H1 (cell line): ENCODE results near the gene PACC1. TPM values are rescaled to one million over a fixed set of nuclear protein-coding genes. Genes with fewer than 3 reads are reported as not detected.

Experiments used
- polyA plus RNA-seq, 7 experiments: library from polyadenylated mRNA; depleted of rRNA in 3 of 7; stranded (reverse) in 5 of 7; unstranded in 2 of 7; fragments of >200 nt in 5 of 7; fragments of 200-250 nt in 2 of 7; gene quantifications; 1 replicate in 5 of 7; 2 replicates in 1 of 7; 4 replicates in 1 of 7; pipeline versions ENCODE4 v1.2.1 to v1.2.3, GENCODE V29; 2011 to 2013; ENCODE audit warnings: missing spikeins in 2 of 7, mixed read lengths in 2 of 7
- small RNA-seq: library from polyadenylated mRNA; stranded (forward); fragments of <200 nt; extraction: miRNeasy Mini kit (QIAGEN cat#:217004); gene quantifications from one replicate; pipeline ENCODE3, GENCODE V24; 2013; ENCODE audit not compliant: insufficient read depth
- total RNA-seq: library from RNA; stranded (reverse); fragmentation: NEBNext Ultra II Directional; extraction: Animal tissue kit (Norgen Biotek cat#: 25700); gene quantifications from 2 replicates; pipeline ENCODE4 v1.2.1, GENCODE V29; 2021

Gene PACC1
- total and polyA plus RNA-seq, 2 of the 8 experiments (the other 6 are each of a cell fraction or from before 2014, with no cell fraction given), result 18.8 to 23.5 TPM

Small RNAs within 50 kb of the gene (small RNA-seq; reads per million reads assigned to genes)
- gene SNORA16B, result not detected

Other genes with a start within 250 kb of the PACC1 start
- gene PPP2R5A, start 129.5 kb downstream of the PACC1 start, total RNA-seq, result 36.3 and 36.8 TPM in 2 replicates
- 11.0 and 14.6 TPM in 2 replicates for gene PPP2R5A, start 129.5 kb downstream of the PACC1 start, polyA plus RNA-seq (2011; rRNA removed)
- 27.0 and 28.5 TPM in 2 replicates for gene NENF, start 18.0 kb upstream of the PACC1 start, total RNA-seq
- gene NENF, start 18.0 kb upstream of the PACC1 start, polyA plus RNA-seq (2011; rRNA removed), result 22.1 and 28.0 TPM in 2 replicates
- gene ATF3, start 193.9 kb upstream of the PACC1 start, total RNA-seq, result 21.5 and 27.7 TPM in 2 replicates
- gene ATF3, start 193.9 kb upstream of the PACC1 start, polyA plus RNA-seq (2011; rRNA removed), result 12.2 and 13.5 TPM in 2 replicates